Epithelial cell of prostate (primary cell): Measurements from ENCODE around the gene PRSS21.

ENCODE experiments used
- DNase-seq: peaks from one replicate; pipeline ENCODE4 v3.0.0-alpha.2; 2011; ENCODE audit warnings: low read depth, low spot score
- H3K27ac ChIP-seq: fragments of 450-650 bp; 2 replicates; pipeline ENCODE4 v1.5.1; 2017; ENCODE audit warnings: mild to moderate bottlenecking

The PRSS21 gene

DNA sequence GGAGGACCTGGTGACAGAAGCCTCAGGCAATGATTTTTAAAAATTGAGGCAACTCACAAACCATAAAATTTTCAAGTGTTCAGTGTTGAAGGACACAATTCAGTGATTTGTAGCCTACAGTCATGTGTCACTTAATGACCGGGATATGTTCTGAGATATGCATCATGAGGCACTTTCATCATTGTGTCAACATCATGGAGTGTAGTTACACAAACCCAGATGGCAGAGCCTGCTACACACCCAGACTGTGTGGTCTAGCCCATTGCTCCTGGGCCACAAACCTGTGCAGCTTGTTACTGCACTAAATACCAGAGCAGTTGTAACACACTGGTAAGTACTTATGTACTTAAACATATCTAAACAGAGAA is 17.2 kb upstream of the PRSS21 start:
- peak; percentile 86 for DNase-seq
- H3K27ac ChIP-seq = peak overlapping the region; percentile 38

DNA sequence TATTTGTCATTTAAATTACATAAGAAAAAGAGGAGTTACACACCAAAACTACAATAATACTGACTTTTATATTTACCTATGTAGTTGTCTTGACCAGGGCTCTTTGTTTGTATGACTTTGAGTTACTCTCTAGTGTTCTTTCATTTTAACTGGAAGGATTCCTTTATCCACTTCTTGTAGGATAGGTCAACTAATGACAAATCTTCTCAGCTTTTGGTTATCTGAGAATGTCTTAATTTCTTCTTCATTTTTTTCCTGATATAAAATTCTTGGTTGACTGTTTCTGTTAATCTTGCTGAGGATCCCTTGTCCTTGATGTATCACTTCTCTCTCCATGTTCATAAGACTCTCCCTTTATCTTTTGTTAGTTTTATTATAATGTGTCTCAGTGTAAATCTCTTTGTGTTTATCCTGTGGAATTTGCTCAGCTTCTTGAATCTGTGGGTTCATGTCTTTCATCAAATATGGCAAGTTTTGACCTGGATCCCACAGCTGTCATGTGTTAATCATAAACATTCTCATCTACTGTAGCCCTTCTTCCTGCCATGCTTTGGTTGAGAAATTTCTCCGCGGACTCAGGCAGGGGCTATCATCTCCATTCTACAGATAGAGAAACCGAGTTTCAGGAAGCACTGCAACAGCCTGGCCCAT is 13.4 kb upstream of the PRSS21 start:
- no peak overlapping the region for H3K27ac ChIP-seq
- no peak for DNase-seq

DNA sequence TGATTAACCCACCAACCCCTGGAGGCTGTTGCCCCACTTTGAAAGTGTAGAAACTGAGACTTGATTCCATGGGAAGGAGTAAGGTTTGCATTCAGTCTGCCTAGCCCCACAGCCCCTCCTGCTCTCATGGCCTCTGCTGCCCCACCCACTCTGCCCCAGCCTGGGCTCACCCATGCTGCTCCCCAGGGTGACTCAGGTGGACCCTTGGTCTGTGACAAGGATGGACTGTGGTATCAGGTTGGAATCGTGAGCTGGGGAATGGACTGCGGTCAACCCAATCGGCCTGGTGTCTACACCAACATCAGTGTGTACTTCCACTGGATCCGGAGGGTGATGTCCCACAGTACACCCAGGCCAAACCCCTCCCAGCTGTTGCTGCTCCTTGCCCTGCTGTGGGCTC is 12.3 kb upstream of the PRSS21 start:
- no peak for DNase-seq

DNA sequence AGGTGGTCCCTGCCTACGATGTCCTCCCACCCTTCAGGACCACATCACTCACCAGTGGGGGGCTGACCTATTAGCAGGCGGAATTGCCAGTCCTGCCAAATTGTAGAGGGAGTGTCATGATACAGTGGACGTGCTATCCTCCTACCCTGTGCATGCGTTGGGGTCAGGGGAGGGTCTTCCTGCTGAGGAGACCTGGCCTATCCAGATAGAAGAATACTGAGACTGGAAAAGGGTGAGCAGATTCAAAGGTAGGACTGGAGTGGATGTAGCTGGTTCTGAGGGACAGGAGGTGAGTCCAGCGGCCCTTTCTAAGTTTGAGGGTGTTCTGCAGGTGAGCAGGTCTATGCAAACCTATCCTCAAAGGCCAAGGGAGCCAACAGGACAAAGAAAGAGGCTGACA is 10.8 kb upstream of the PRSS21 start:
- H3K27ac ChIP-seq = no peak overlapping the region
- DNase-seq = no peak

More for the DNA sequence above, 12.3 kb upstream of the PRSS21 start:
- H3K27ac ChIP-seq = no peak overlapping the region

DNA sequence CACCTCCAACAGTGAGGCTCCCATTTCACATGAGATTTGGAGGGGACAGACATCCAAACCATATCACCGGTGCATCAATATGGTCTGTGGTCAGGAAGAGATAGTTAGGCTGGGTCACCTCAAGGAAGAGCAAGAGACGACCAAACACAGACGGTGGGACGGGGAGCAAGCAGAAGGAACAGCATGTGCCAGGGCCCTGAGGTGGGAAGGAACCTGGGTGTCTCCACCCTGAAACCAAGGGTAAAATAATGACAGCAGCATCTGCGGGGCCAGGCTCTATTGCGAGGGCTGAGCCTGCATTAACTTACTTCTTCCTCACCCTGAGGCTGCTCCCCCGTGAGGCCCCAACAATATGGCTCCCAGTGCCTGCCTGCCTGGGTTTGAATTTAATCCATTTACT is 8.9 kb upstream of the PRSS21 start:
- DNase-seq = no peak
- H3K27ac ChIP-seq = no peak overlapping the region

DNA sequence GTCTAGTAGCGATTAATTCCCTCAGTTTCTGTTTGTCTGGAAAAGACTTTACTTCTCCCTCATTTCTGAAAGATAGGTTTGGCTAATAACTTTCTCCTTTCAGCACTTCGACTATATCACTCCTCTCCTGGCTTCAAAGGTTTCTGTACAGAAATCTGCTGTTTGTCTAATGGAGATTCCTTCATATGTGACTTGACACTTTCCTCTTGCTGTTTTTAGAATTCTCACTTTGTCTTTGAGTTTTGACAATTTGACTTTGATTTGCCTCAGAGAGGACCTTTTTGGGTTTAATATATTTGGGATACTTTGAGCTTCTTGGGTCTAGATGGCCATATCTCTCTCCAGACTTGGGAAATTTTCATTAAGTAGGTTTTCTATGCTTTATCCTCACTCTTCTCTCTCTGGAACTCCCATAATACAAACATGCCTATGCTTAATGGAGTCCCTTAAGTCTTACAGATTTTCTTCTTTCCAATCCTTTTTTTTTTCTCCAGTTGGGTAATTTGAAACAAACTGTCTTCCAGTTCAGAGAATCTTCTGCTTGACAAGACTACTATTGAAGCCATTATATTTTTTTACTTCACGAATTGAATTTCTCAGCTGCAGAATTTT is 7.8 kb upstream of the PRSS21 start:
- no peak for DNase-seq
- H3K27ac ChIP-seq = no peak overlapping the region

DNA sequence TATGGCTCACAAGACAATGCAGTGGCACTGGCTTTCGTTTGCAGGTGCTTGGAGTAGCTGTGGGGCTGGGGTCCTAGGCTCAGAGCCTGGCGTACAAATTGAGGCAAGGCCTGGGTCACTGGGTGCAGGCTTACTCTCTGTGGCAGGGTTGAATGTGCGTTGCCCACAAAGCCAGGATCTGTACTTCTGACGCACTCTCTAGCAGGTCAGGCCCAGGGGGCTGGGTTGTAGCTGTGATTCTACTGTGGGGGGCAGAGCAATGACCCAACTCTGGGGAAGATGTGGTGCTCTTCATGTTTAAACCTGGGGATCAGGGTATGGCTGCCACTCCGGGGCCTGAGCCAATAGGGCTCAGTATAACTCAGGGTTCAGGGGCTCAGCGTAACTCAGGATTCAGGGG is 6.4 kb upstream of the PRSS21 start:
- no peak for DNase-seq
- H3K27ac ChIP-seq = no peak overlapping the region

DNA sequence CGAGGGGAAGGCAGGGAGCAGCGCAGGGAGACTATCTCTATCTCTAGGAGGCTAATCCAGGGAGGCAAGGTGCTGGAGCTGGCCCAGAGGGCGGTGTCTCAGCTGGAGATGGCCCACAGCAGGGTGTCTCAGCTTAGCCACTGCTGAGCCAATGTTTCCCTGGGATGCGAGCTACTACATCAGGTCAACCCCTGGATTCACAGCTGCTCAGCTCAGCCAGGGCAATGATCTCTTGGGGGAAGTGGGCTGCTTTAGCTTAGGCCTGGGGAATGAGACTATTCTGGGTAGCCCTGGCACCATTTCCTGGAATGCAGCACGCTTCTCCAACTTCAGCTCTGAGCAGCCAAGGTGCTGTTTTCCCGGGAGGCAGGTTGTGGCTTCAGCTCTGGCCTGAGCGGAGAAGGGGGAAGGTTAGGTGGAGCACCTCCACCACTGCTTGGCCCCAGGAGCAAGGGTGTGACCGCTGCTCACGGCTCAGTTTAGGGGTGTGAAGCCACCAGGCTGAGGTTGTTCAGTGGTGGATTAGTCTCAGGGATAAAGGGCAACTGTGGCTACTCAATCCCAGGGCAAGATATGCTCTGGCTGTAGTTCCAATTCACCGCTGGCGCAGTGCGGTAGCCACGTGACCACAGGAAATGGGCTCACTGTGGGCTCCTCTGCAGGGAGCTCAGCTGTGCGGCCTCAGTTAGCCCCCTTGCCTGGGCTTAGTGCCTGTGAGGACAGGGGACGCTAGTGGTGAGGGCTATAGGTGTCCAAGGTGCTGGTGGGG is 5.2 kb upstream of the PRSS21 start:
- H3K27ac ChIP-seq = no peak overlapping the region
- no peak for DNase-seq

DNA sequence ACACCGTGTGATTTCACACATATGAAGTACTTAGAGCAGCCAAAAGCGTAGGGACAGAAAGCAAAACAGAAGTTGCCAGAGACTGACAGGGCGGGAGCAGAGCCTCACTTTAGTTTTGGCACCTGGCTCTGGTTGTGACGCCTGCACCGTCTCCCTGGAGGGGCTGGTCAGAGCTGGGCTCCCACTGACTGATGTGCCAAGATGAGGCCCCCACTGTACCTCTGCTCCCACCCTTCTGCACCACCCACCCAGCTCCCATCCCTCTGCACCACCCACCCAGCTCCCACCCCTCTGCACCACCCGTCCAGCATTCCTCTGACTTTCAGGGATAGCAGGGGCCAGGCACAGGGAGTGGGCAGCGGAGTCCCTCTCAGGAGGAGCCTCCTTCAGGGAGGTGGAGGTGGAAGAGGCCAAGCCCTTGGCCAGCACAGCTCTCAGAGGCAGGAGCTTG is 3.2 kb upstream of the PRSS21 start:
- H3K27ac ChIP-seq = no peak overlapping the region
- no peak for DNase-seq

DNA sequence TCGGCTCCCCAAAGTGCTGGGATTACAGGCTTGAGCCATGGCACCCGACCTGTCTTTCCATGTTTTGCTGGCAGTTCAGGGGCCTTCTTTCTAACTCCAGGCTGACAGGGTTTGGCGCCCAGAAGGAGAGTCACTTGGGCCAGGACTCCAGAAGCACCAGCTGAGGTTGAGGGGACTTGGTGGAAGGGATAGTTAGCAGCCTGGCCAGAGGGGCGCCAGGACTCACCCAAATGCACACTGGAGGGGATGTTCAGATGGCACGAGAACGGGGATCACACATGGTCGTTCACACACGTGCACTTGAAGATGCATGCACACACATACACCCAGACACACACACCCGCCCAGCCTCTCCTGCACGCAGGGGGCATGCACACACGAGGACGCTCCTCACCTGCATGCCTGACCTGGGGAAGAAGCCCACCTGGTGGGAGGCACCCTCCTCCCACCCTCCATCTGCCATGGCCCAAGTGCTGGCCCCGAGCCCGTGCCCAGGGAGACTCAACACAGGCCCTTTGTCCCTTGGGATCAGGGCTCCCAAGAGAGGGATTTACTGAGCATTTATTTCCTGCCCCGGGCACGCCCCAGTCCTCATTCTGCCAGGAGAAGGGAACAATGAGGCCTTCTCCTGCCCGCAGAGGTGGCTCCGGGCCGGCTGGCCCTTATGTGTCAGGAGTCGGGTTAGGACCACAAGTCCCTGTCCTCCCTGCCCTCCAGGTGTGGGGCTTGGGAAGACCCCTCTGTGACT is 2.3 kb upstream of the PRSS21 start:
- no peak for DNase-seq
- no peak overlapping the region for H3K27ac ChIP-seq

DNA sequence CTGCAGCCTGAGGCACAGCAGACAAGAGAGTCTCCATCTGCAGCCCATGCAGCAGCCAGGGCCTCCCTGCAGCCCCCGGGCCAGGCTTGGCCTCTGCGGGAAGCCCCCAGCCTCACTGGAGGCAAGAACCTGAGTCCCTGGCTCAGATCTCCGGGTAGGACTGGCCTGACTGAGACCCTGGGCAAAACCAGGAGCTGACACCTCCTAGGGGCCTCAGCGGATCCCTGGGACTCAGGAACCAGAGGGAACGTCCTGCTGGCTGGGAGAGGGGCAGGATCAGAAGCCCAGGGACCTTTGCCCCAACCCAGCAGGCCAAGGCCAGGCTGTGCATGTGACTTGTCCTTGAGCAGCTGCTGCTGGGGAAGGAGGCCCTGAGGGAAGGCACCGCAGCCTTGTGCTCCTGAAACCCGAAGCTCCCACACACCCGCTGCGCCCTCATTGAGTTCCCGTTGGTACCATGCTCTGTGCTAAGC is 1.7 kb upstream of the PRSS21 start:
- H3K27ac ChIP-seq = no peak overlapping the region
- no peak for DNase-seq

DNA sequence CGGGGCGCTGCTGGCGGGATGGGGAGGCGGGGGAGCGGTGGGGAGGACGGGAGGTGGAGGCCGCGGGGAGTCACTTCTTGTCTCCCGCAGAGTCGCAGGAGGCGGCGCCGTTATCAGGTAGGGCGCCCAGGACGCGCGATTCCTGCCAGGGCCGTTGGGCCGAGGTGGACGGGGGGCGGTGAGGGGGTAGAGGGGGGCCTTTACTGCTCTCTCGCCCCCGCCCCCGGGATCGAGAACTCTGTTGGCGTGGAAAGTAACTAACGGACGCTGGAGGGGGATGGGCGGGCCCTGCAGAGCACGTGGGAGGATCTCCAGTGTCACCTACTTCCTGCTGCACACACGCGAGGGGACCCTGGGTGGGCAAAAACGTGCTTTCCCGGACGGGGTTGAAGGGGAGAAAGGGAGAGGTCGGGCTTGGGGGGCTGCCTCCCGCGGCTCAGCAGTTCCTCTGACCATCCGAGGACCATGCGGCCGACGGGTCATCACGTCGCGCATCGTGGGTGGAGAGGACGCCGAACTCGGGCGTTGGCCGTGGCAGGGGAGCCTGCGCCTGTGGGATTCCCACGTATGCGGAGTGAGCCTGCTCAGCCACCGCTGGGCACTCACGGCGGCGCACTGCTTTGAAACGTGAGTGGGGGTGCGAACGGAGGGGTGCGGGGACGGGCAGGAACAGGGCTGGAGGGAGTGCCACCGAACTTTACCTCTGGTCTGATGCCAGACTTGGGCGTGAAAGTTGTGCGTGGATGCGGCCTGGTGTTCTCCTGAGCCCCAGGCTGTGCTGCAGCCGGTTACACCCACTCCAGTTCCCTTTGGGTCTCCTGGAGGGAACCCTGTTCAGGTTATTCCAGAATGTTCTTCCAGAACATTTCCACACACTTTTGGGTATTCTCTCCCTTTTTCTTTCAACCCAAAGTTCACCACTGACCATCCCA is 569 bp downstream of the PRSS21 start:
- no peak for DNase-seq
- H3K27ac ChIP-seq = no peak overlapping the region

DNA sequence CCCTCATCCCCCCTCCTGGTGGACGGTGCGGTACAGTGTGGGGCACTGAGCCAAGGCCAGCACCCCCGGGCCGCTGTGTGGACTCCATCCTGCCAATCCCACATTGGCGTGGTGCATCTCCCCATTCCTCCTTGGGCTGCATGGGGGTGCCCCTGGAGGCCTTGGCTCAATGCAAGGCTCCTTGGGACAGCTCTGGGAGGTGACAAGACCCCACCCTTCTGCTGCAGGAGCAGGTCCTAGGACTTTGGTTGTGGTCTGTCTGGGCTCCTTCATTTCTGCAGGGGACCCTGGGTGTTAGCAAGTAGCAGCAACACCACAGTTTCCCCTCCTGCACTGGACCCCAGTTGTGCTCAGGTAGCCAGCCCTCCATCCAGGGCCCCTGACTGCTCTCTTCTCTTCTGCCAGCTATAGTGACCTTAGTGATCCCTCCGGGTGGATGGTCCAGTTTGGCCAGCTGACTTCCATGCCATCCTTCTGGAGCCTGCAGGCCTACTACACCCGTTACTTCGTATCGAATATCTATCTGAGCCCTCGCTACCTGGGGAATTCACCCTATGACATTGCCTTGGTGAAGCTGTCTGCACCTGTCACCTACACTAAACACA is 1.3 kb downstream of the PRSS21 start:
- DNase-seq = no peak
- no peak overlapping the region for H3K27ac ChIP-seq

DNA sequence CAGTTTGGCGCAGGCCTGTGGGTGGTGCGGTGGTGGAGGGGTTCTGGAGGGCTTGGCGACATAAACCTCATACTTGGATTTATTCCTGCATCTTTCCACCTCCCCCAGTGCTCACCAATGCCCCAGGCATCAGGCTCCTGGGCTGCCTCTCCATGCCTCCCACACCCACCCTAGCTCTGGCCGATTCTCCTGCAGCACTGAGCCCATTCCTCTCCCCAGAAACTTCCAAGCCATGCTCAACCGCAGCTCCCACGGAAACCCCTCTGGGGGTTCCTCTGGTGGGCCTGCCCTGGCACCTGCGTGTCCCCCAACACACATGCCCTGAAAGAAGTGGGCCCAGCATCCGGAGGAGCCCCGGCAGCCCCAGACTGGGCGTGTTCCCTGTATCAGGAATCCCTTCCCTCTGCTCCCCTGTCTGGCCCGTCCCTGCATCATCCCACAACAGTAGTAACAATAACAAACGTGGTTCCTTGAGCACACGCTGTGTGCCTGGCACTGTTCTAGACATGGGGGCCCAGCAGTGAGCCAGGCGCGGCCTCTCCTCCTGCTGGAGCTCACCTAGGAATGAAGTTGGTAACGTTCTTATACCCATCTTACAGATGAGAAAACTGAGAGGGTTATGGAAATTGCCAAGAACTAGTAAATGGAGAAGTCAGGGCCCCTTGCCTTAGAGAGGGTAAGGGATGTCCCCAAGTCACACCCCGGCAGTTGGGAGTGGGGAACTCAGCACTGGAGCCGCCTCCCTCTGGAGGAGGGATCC is 2.3 kb downstream of the PRSS21 start:
- no peak for DNase-seq

DNA sequence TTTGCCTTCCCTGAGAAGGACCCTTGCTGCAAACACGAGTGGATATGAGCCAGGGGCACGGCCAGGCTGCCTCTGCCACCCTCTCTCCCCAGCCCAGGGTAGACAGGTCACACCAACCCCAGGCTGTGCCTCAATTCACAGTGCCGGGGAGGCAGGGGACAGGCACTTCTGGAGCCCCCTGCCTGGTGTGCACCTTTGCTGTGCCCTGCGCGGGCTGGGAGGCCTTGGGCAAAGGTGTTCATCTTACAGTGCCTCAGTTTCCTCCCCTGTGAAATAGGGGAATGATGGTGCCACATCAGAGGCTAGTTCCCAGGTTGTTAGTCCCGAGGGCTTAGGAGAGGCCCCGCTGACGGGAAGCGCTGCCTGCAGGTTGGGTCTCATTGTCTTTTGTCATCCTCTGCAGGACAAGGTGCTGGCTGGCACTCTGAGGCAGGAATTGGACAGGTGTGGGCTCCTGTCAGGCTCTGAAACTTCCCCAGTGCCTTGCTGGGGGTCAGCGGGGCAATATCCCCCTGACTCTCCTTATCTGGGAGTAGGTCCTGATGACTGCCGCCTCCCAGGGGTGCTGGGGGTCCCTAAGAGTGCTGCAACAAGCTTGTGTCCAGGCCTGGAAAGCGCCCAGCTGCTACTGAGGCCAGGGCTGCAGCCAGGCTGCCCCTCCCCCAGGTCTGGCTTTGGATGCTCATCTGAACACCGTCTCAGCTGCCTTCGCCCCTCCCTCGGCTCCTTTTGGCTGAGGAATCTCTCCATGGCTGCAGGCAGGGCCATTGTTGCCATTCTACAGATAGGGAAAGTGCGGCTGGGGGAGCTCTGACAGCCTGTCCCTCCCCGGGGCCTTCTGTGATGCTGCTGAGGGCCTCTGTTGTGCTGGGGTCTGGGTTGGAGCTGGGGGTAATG is 3.1 kb downstream of the PRSS21 start:
- H3K27ac ChIP-seq = no peak overlapping the region
- no peak for DNase-seq

More for the DNA sequence above, 2.3 kb downstream of the PRSS21 start:
- no peak overlapping the region for H3K27ac ChIP-seq

DNA sequence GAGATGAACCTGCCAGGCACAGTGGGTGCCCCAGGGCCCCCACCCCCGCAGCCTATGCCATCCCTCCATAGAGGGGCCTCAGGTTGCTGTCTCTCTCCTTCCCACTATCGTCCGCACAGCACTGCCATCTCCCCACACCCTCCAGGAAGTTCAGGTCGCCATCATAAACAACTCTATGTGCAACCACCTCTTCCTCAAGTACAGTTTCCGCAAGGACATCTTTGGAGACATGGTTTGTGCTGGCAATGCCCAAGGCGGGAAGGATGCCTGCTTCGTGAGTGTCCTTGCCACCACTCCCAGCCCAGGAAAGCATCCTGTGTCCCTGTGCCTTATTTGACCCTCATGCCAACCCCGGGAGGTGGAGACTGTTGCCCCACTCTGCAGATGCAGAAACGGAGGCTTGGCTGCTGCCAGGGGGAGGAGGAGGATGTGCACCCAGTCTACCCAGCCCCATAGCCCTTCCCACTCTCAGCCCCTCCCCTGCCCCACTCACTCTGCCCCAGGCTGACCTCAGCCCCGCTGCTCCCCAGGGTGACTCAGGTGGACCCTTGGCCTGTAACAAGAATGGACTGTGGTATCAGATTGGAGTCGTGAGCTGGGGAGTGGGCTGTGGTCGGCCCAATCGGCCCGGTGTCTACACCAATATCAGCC is 3.9 kb downstream of the PRSS21 start:
- no peak for DNase-seq
- H3K27ac ChIP-seq = no peak overlapping the region

DNA sequence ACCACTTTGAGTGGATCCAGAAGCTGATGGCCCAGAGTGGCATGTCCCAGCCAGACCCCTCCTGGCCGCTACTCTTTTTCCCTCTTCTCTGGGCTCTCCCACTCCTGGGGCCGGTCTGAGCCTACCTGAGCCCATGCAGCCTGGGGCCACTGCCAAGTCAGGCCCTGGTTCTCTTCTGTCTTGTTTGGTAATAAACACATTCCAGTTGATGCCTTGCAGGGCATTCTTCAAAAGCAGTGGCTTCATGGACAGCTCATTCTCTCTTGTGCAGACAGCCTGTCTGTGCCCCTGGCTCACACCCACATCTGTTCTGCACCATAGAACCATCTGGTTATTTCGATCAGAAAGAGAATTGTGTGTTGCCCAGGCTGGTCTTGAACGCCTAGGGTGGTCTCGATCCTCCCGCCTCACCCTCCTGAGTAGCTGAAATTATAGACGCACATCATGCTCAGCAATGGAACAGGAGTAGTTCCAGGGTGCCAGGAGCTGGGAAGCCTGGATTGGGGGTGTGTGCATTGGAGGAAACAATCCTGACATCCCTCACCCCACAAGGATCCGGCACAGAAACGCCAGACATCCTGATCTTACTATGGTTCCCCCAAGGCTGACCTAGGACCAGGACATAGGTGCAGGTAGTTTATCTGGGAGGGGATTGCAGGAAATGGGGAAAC is 4.6 kb downstream of the PRSS21 start:
- no peak overlapping the region for H3K27ac ChIP-seq
- DNase-seq = no peak
